Gastroesophageal sphincter (tissue), 3 donors: Measurements from ENCODE around the gene MAGEB6.

Source experiments
- CTCF ChIP-seq, 4 experiments: fragments of 200-600 bp in 2 of 4; fragments of 450-650 bp in 2 of 4; sonication (generic) in 1 of 4; IDR thresholded peaks; one replicate each; pipeline ENCODE4 v1.5.1; 2017 to 2019; ENCODE audit warnings: antibody characterized with exemption in 4 of 4, mild to moderate bottlenecking in 2 of 4, moderate library complexity in 2 of 4
- POLR2A ChIP-seq, 2 donors: fragments of 450-650 bp; IDR thresholded peaks; one replicate each; pipeline ENCODE4 v1.6.1; 2017; ENCODE audit warnings: antibody characterized with exemption in 2 of 2, mild to moderate bottlenecking in 2 of 2, moderate library complexity in 1 of 2

DNA sequence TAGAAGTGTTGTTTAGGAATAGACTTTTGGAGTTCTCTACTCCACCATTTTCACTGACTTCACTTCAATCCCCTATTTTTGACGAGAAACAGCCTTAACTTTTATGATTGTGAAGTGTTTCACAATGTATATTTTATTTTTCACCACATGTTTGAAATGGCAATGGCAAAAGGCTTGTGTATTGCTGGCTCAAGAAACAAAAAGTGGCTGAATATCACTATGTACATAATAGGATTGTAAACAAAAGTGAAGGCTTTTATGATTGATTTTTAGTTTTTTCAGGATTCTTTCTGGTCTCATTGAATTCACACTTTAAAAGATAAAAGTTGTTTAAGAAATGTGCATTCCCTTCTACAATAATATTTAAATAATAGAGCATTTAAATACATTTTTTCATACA lies 41.9 kb downstream of the MAGEB6 start:
- TF ChIP-seq POLR2A (IDR thresholded peaks at IDR 0.05) (no peak), CTCF (IDR thresholded peaks at IDR 0.05) (no peak)
